CD4-positive, alpha-beta T cell treated with Interleukin-4 for 4 hours (primary cell): ENCODE measurements around the gene SLC35F1.
"Not testable (repeated sequence)": the region's sequence is repeated elsewhere in the genome, so short reads cannot be mapped to it uniquely, and the experiment has no call there.

Experiments used
- DNase-seq: peaks from one replicate; pipeline ENCODE4 v3.0.0-alpha.2; 2020

The SLC35F1 gene

GRCh38 chr6:117928833-117929232 lies 21.8 kb downstream of the SLC35F1 start:
- DNase-seq = no peak

GRCh38 chr6:117929501-117929900 lies 22.4 kb downstream of the SLC35F1 start:
- no peak for DNase-seq

DNA sequence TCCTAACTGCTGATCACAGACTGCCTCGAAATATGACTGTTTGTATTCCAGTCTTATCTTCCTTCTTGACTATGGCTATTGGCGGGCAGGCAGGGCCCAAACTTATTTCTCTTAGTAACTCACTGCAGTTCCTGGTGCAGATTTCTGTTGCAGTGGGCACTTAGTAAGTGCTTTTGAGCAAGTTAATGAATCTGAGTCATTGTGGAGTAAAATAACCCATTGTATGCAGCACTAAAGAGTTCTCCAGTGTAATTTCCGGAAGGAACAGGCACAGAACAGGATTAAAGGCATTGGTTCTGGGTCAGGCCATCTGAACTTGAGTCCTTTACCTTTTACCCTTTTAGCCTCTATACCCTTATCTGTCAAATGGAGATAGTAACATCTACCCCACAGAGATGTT lies 23.6 kb downstream of the SLC35F1 start:
- DNase-seq = no peak

DNA sequence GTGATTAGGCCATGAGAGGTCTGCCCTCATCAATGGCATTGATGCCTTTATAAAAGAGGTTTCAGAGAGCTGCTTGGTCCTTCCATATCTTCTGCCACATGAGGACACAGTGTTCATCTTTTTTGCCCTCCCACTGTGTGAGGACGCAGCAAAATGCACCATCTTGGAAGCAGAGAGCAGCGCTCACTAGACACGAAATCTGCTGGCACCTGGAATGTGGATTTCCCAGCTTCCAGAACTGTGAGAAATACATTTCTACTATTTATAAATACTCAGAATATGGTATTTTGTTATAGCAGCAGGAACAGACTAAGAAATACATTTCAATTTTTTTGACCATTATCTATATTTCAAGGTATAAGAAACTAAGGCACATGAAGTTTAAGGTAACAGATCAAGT lies 24.9 kb downstream of the SLC35F1 start:
- DNase-seq = no peak

- DNase-seq = no peak
Measured at GRCh38 chr6:117932676-117933075, 25.6 kb downstream of the SLC35F1 start.

GRCh38 chr6:117933471-117933870 lies 26.4 kb downstream of the SLC35F1 start:
- DNase-seq = no peak

- no peak for DNase-seq
Measured at GRCh38 chr6:117938311-117938995, 31.4 kb downstream of the SLC35F1 start.

DNA sequence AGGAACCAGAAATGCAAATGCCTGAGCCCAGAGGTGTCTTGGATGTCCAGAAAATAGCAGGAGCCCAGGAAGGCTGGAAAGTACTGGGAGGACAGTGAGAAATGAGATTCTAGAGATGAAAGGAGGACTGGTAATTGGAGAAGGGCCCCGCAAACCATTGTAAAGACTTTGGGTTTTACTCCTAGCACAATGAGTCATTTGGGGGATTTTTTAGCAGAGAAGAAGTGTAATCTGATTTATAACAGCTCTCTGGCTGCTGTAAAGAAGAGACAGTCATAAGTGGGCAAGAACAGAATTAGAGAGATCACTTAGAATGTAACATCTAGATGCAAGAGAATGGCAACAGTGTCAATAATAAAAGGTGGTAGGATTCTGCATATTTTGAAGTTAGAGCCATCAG lies 40.2 kb downstream of the SLC35F1 start:
- DNase-seq = no peak

DNA sequence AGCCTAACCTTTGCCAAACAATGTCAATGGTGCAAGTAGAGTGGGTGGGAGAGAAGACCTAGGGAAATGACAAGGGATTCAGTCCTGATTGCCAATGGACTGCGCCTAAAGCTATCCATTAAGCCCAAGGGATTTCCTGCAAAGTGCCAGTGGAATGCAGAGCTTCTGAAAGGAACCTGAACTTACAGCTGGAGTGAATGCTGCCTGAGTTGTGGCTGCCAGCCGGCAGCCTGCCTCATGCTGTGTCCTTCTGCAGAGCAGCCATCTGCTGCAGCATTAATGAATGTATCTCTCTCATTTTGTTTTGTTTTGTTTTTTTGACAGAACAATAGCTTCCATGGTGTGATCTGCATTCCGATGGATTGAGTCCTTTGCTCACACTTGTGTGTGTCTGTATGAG lies 44.7 kb downstream of the SLC35F1 start:
- DNase-seq = no peak

- no peak for DNase-seq
Measured at GRCh38 chr6:117955684-117956256, 48.7 kb downstream of the SLC35F1 start.

DNA sequence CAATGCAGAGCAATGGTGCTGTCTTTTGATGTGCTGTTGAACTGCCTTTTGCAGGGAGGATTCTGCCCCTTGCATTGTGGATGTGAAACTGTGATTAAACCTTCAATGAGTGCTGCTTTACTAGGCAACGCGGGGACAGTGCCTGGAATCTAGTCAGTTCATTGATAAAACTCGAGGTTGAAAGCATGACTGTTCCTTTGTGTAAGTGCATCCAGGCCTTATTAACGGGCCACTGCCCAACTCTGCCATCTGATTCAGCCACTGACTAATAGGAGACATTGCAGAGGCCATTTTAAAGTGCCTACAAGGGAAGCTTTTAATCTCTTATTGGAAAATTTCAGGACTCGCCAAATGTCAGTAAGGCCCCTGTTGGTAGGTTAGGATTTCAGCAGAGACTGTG lies 49.3 kb downstream of the SLC35F1 start:
- no peak for DNase-seq

DNA sequence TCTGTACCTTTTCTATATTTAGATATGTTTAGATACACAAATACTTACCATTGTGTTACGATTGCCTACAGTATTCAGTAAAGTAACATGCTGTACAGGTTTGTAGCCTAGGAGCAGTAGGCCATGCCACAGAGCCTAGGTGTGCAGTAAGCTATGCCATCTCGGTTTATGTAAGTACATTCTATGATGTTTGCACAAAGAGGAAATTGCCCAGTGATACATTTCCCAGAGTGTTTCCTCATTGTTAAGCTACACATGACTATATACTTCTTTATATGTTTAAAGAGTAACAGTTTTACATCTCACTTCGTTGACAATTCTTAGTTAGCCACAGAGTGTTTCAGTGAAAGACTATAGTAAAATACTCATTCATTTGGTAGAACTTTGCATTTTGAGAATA lies 51.5 kb downstream of the SLC35F1 start:
- no peak for DNase-seq

- no peak for DNase-seq
Measured at GRCh38 chr6:117960877-117961276, 53.8 kb downstream of the SLC35F1 start.

GRCh38 chr6:117961301-117961700 lies 54.2 kb downstream of the SLC35F1 start:
- no peak for DNase-seq

GRCh38 chr6:117965763-117966162 lies 58.7 kb downstream of the SLC35F1 start:
- DNase-seq = not testable (repeated sequence)

GRCh38 chr6:117971637-117972036 lies 64.6 kb downstream of the SLC35F1 start:
- no peak for DNase-seq

GRCh38 chr6:117974914-117975627 lies 68.0 kb downstream of the SLC35F1 start:
- no peak for DNase-seq

DNA sequence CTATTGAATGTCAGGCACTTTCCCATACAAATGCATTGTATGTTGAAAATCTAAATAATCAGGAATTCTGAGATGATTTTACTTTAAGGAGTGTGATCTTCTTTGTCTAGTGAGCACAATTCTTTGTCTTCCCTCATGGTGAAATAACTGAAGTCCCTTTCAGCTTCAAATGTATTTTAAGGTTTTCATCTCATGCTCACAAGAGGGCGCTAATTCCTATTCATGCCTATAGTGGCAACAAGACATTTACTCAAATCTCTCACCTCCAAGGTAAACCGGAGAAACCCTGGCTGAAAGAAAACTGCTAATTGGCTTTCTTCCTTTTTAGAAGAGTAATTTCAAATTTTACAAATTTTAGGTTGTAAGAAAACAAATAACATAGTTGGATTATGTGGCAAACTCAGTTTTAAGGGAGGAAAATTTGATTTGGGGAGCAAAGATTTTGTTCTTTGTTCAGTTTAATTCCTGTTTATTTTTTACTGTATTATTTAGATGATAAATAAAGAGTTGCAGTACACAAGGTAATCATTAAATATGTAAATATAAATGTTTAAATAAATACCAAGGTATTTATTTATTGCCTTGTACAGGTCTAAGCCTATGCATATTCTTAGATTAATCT lies 69.1 kb downstream of the SLC35F1 start:
- DNase-seq = peak; percentile 44

DNA sequence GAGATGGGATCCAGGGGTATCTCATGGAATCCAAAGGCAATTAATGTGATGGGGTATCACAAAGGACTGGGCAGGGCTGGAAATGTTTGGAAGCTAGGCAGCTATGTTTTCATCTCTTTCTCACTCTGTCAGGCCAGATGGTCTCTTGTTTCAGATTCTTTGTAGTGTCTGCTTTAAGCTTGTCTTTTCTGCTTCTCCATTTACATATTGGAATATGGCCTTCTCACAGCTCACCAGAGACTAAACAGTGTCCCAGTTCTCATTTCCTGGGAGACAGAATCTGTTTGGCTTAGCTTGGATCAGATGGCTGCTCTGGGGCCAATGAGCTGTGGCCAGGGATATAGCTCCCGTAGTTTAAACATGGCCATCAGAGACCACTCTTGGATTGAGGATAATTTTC lies 78.9 kb downstream of the SLC35F1 start:
- no peak for DNase-seq

DNA sequence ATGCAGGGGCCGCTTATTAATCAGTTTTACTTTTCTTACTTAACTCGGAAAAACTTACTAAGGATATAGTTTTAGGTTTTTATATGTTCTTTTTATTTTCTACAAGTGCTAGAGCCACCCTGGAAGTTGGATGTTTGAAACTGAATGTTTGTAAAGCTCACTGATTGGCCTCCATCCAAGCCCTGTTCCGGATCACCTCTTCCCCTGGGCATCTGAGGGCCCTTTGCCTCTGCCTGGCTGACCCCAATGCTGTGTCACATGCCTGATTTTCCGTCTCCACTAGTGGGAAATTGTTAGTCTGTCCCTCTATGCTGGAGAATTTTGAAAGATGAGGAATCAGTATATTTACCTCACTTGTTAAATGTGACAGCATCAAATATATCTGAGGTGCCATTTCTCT lies 79.3 kb downstream of the SLC35F1 start:
- DNase-seq = no peak

GRCh38 chr6:117989086-117989485 lies 82.0 kb downstream of the SLC35F1 start:
- DNase-seq = no peak

DNA sequence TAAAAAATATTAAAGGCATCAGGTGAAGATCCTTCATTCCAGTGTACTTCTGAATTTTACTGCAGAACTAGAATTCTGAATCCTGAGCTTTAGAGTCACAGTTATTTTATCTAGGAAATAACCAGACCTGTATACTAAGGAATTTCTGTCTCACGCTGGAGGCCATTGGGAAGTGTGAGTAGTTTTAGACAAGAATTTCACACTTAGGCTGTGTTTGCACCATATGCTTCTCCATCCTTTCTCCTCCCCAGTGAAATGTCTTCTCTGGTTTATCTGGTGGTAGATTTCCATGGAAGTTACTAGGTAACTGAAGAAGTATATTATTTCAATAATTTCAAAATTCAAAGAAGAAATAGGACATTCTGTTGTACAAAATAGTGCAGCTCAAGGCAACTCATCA lies 83.1 kb downstream of the SLC35F1 start:
- DNase-seq = no peak

DNA sequence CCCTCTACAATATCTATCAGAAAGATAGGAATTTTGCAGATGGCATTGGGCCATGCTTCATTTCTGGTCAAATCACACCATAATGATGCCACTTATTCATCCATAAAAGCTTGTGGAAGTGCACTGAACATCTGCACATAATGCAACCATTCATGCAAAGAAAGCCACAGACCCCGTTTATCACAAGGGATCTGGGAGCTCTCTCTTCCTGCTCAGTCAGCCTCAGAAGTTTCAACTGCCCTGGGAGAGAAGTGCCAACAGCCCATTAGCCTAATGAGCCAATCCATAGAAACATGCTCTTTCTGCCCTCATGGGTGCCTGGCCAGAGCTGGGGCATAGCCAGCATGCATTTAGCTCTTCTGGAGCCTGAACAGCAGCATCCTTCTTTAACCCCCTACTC lies 85.8 kb downstream of the SLC35F1 start:
- no peak for DNase-seq

GRCh38 chr6:118012944-118013343 lies 105.9 kb downstream of the SLC35F1 start:
- DNase-seq = no peak
